Gastroesophageal sphincter (tissue), 4 donors: ENCODE measurements around the gene UBC. TPM values are rescaled to one million over a fixed set of nuclear protein-coding genes. Genes with fewer than 3 reads are reported as not detected.

Experiments used
- ATAC-seq: fragments of 150-250 bp; one replicate; pipeline ENCODE4 v1.9.1; 2016; ENCODE audit warnings: mild to moderate bottlenecking, moderate library complexity
- H3K27ac ChIP-seq, 4 donors: fragments of 200-600 bp; sonication (generic) in 3 of 4; 1 replicate in 3 of 4; 2 replicates in 1 of 4; pipeline ENCODE4 v1.5.1; 2016 to 2019
- H3K27me3 ChIP-seq: fragments of 200-600 bp; sonication (generic); one replicate; pipeline ENCODE4 v1.5.1; 2019
- H3K36me3 ChIP-seq, 2 donors: fragments of 200-600 bp; sonication (generic); one replicate each; pipeline ENCODE4 v1.5.1; 2019; ENCODE audit warnings: control low read depth in 1 of 2
- H3K4me1 ChIP-seq, 3 donors: fragments of 200-600 bp; sonication (generic); 1 replicate in 2 of 3; 2 replicates in 1 of 3; pipeline ENCODE4 v1.5.1; 2016 to 2019; ENCODE audit warnings: control low read depth in 2 of 3
- H3K4me3 ChIP-seq, 2 donors: fragments of 200-600 bp; sonication (generic); one replicate each; pipeline ENCODE4 v1.5.1; 2019; ENCODE audit warnings: mild to moderate bottlenecking in 1 of 2, moderate library complexity in 1 of 2
- H3K9me3 ChIP-seq, 3 donors: fragments of 200-600 bp; sonication (generic); one replicate each; pipeline ENCODE4 v1.5.1; 2017 to 2019; ENCODE audit warnings: control low read depth in 2 of 3
- EP300 ChIP-seq: sonication (generic); formaldehyde crosslinking; IDR thresholded peaks from one replicate; pipeline ENCODE4 v1.6.1; 2017; ENCODE audit warnings: antibody characterized with exemption, mild to moderate bottlenecking
- POLR2A ChIP-seq, 2 donors: fragments of 450-650 bp; IDR thresholded peaks; one replicate each; pipeline ENCODE4 v1.6.1; 2017; ENCODE audit warnings: antibody characterized with exemption in 2 of 2, mild to moderate bottlenecking in 2 of 2, moderate library complexity in 1 of 2
- POLR2AphosphoS5 ChIP-seq: sonication (generic); formaldehyde crosslinking; IDR thresholded peaks from one replicate; pipeline ENCODE4 v1.6.1; 2017; ENCODE audit warnings: antibody characterized with exemption
- WGBS, 2 donors: methylation state at CpG; one replicate each; pipeline ENCODE4 v1.1.5; 2018; ENCODE audit warnings: low coverage in 1 of 2; 5-methylcytosine and 5-hydroxymethylcytosine counted together
- total RNA-seq, 4 donors: library from RNA; depleted of rRNA; stranded (reverse); fragments of >200 nt; gene quantifications; one replicate each; pipeline ENCODE4 v1.1.0, GENCODE V29; 2016
- TF ChIP-seq, protein P1 (sequence below), 4 experiments: fragments of 200-600 bp in 2 of 4; fragments of 450-650 bp in 2 of 4; sonication (generic) in 1 of 4; IDR thresholded peaks; one replicate each; pipeline ENCODE4 v1.5.1; 2017 to 2019; ENCODE audit warnings: antibody characterized with exemption in 4 of 4, mild to moderate bottlenecking in 2 of 4, moderate library complexity in 2 of 4

Gene UBC
- 1,000 to 10,000 TPM; 1,376 to 1,776 (median 1,632) TPM for total RNA-seq

DNA sequence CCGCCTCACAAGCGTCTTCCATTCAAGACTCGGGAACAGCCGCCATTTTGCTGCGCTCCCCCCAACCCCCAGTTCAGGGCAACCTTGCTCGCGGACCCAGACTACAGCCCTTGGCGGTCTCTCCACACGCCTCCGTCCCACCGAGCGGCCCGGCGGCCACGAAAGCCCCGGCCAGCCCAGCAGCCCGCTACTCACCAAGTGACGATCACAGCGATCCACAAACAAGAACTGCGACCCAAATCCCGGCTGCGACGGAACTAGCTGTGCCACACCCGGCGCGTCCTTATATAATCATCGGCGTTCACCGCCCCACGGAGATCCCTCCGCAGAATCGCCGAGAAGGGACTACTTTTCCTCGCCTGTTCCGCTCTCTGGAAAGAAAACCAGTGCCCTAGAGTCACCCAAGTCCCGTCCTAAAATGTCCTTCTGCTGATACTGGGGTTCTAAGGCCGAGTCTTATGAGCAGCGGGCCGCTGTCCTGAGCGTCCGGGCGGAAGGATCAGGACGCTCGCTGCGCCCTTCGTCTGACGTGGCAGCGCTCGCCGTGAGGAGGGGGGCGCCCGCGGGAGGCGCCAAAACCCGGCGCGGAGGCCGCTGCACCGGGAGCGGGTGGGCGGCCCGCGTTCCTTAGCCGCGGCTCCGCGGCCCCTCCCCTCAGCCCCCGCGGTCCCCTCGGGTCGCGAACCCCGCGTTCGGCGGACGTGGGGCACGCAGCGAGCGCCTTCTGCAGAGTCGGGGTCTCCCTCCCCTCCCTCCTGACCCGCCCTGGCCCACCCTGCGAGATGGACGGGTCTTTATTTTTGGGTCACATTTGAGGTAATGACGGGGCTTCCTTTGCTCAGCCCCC, at the start of gene UBC:
Gene UBC (minus strand): TSS at position 259 of the 847 bp plus-strand sequence. CDS start 879 bp downstream, outside the sequence.
- peaks cover 0 to 31% of the 10 kb centered on the region in 2 donors for H3K36me3 ChIP-seq
- peak; percentile 40 for ATAC-seq
- TF ChIP-seq, protein P1, sequence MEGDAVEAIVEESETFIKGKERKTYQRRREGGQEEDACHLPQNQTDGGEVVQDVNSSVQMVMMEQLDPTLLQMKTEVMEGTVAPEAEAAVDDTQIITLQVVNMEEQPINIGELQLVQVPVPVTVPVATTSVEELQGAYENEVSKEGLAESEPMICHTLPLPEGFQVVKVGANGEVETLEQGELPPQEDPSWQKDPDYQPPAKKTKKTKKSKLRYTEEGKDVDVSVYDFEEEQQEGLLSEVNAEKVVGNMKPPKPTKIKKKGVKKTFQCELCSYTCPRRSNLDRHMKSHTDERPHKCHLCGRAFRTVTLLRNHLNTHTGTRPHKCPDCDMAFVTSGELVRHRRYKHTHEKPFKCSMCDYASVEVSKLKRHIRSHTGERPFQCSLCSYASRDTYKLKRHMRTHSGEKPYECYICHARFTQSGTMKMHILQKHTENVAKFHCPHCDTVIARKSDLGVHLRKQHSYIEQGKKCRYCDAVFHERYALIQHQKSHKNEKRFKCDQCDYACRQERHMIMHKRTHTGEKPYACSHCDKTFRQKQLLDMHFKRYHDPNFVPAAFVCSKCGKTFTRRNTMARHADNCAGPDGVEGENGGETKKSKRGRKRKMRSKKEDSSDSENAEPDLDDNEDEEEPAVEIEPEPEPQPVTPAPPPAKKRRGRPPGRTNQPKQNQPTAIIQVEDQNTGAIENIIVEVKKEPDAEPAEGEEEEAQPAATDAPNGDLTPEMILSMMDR (IDR thresholded peaks at IDR 0.05) = peak in 1 of 4 experiments; percentile 6
- peak; percentile 100 for TF ChIP-seq POLR2A (IDR thresholded peaks at IDR 0.05)
- TF ChIP-seq EP300 = no peak
- peak; percentile 100 for TF ChIP-seq POLR2AphosphoS5
- H3K9me3 ChIP-seq = no peaks in the 10 kb centered on the region
- peak within 1 kb of the TSS; percentile 83 to 91 for H3K4me3 ChIP-seq
- 0% methylated on average over 27 of the region's 85 CpGs; no CpG with 5 or more reads in 1 of the 2 donors for WGBS, 2 donors
- peak within 1 kb of the TSS; percentile 90 to 100 (median 98) for H3K27ac ChIP-seq
- no peaks in the 10 kb centered on the region for H3K27me3 ChIP-seq
- peaks cover 12 to 64% (median 26%) of the 10 kb centered on the region in 3 donors for H3K4me1 ChIP-seq

DNA sequence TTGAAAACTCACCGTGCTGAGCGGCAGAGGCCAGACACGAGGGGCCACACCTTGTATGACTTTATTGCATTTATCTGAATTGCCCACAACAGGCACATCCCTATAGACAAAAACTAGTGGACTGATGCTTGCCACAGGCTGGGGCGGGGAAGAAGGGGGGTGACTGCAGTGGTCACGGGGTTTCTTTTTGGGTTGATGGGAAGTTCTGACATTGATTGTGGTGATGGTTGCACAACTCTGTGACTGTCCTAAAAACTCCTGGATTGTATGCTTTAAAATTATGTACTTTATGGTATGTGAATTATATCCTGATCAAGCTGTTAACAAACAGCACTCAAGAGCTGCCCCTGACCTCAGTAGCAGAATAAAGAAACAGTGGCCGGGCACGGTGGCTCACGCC, 48.8 kb upstream of the UBC start:
- ATAC-seq = no peak
- H3K27me3 ChIP-seq = no peaks in the 10 kb centered on the region
- WGBS, 2 donors = 86 to 90% methylated on average over 4 to 7 of the region's 8 CpGs
- TF ChIP-seq POLR2A (IDR thresholded peaks at IDR 0.05) (no peak), EP300 (no peak), POLR2AphosphoS5 (no peak)
- TF ChIP-seq, protein P1 (IDR thresholded peaks at IDR 0.05) = no peak
- H3K4me1 ChIP-seq = no peaks in the 10 kb centered on the region
- H3K9me3 ChIP-seq = no peaks in the 10 kb centered on the region
- H3K36me3 ChIP-seq = peaks cover 0 to 100% of the 10 kb centered on the region in 2 donors
- no peak overlapping the region for H3K4me3 ChIP-seq
- H3K27ac ChIP-seq = no peak overlapping the region

DNA sequence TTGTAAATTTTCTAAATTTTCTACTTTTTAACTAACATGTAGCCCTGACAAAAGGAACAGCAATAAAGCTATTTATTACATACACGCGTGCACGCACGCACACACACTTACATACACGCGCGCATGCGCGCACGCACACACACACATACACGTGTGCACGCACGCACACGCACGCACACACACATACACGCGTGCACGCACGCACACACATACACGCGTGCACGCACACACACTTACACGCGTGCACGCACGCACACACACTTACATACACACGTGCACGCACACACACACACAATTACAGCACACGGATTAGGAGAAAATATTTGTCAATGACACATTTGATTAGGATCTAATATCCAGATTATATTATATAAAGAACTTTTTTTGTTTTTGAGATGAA, 46.6 kb upstream of the UBC start:
- Histone ChIP-seq H3K27ac (no peak overlapping the region), H3K9me3 (no peaks in the 10 kb centered on the region), H3K4me3 (no peak overlapping the region), H3K36me3 (peaks cover 0 to 100% of the 10 kb centered on the region in 2 donors), H3K27me3 (no peaks in the 10 kb centered on the region), H3K4me1 (no peaks in the 10 kb centered on the region)
- no peak for TF ChIP-seq POLR2A (IDR thresholded peaks at IDR 0.05)
- no peak for TF ChIP-seq POLR2AphosphoS5
- TF ChIP-seq, protein P1 (IDR thresholded peaks at IDR 0.05) = no peak
- no peak for TF ChIP-seq EP300
- 84 to 93% methylated on average over 12 to 29 of the region's 29 CpGs for WGBS, 2 donors
- no peak for ATAC-seq

DNA sequence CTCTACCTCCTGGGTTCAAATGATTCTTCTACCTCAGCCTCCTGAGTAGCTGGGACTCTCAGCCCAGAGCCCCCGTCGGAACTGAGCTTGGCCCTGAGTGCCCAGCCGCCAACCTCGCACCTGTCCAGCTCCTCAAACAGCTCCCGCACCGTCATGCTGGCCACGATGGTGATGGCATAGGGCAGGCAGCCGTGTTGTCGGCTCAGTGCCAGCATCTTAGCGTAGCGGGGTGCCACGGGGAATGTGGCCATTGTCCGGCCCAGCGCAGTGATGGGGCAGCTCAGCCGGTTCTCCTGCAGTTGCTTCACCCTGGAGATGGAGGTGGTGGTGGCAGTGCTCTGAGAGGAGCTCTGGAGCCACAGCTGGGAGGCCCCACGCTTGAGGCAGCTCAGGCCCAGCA, 42.1 kb upstream of the UBC start:
- no peak overlapping the region for H3K27ac ChIP-seq
- WGBS, 2 donors = 87 to 92% methylated on average over 5 to 11 of the region's 16 CpGs
- H3K9me3 ChIP-seq = no peaks in the 10 kb centered on the region
- H3K4me1 ChIP-seq = no peaks in the 10 kb centered on the region
- no peak for ATAC-seq
- H3K36me3 ChIP-seq = peaks cover 0 to 100% of the 10 kb centered on the region in 2 donors
- no peak overlapping the region for H3K4me3 ChIP-seq
- H3K27me3 ChIP-seq = no peaks in the 10 kb centered on the region
- TF ChIP-seq, protein P1 (IDR thresholded peaks at IDR 0.05) = no peak
- TF ChIP-seq POLR2A (IDR thresholded peaks at IDR 0.05) = no peak
- no peak for TF ChIP-seq EP300
- no peak for TF ChIP-seq POLR2AphosphoS5

DNA sequence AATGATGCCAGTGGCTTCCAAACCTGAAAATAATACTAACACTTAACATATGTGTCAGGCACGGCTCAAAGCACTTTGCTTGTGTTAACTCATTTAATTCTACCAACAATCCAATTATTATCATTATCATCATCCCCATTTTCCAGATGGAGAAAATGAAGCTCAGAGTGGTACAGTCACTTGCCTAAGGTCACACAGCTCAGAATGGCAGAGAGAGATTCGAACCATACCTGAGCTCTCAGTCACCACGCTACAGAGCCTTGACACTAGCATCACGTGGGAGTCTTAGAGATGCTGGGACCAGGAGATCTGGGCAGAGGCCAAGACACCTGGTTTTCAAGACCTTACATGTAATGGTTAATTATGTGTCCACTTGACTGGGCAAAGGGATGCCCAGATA, 40.3 kb upstream of the UBC start:
- H3K27me3 ChIP-seq = no peaks in the 10 kb centered on the region
- H3K9me3 ChIP-seq = no peaks in the 10 kb centered on the region
- H3K4me1 ChIP-seq = no peaks in the 10 kb centered on the region
- no peak for TF ChIP-seq EP300
- no peak for TF ChIP-seq POLR2A (IDR thresholded peaks at IDR 0.05)
- TF ChIP-seq, protein P1 (IDR thresholded peaks at IDR 0.05) = no peak
- TF ChIP-seq POLR2AphosphoS5 = no peak
- ATAC-seq = no peak
- WGBS, 2 donors = 92 to 100% methylated on average over 3 of the region's 4 CpGs
- peaks cover 0 to 100% of the 10 kb centered on the region in 2 donors for H3K36me3 ChIP-seq
- H3K4me3 ChIP-seq = no peak overlapping the region
- no peak overlapping the region for H3K27ac ChIP-seq
